WTC11 (cell line): ENCODE measurements around the gene BEND6. TPM values are rescaled to one million over a fixed set of nuclear protein-coding genes. Genes with fewer than 3 reads are reported as not detected.

Experiments used
- ATAC-seq: fragments of 200-7000 bp; cut with Tn5 transposase; 2 replicates; pipeline ENCODE4 v1.10.0; 2021; ENCODE audit warnings: mild to moderate bottlenecking, moderate library complexity
- CTCF ChIA-PET: fragments of 300-600 bp; sonication (Branson Sonifier 250); formaldehyde crosslinking; loops from one replicate; lab custom pipeline; 2021; ENCODE audit warnings: antibody characterized with exemption; lab: Charles Lee
- POLR2A ChIA-PET: fragments of 350-600 bp; sonication (Branson Sonifier 250); formaldehyde crosslinking; loops from one replicate; lab custom pipeline; 2021; ENCODE audit warnings: antibody characterized with exemption; lab: Charles Lee
- DNase-seq: peaks from one replicate; pipeline ENCODE4 v3.0.0; 2021; ENCODE audit warnings: low spot score
- H3K27ac Mint-ChIP-seq: 2 replicates; pipeline ENCODE4 v1.8.0; 2021; ENCODE audit warnings: mixed read lengths
- H3K27me3 Mint-ChIP-seq: 2 replicates; pipeline ENCODE4 v1.8.0; 2021; ENCODE audit warnings: low read depth, mild to moderate bottlenecking, moderate library complexity, mixed read lengths
- H3K36me3 Mint-ChIP-seq: 2 replicates; pipeline ENCODE4 v1.8.0; 2021; ENCODE audit warnings: mixed read lengths
- H3K4me1 Mint-ChIP-seq: 2 replicates; pipeline ENCODE4 v1.8.0; 2022; ENCODE audit warnings: mixed read lengths
- H3K4me3 Mint-ChIP-seq: 2 replicates; pipeline ENCODE4 v1.8.0; 2021; ENCODE audit warnings: mild to moderate bottlenecking, moderate library complexity, mixed read lengths
- H3K9me3 Mint-ChIP-seq: 2 replicates; pipeline ENCODE4 v1.8.0; 2021; ENCODE audit warnings: mixed read lengths
- AFF4 ChIP-seq: sonication (generic); formaldehyde crosslinking; IDR thresholded peaks from 2 replicates; pipeline ENCODE4 v1.8.1; 2023; ENCODE audit warnings: mild to moderate bottlenecking, missing genetic modification reagents, borderline replicate concordance
- ARID4B ChIP-seq: sonication (generic); formaldehyde crosslinking; IDR thresholded peaks from 2 replicates; pipeline ENCODE4 v1.8.0; 2023; ENCODE audit warnings: missing genetic modification reagents, mild to moderate bottlenecking, borderline replicate concordance
- ATF1 ChIP-seq: sonication (generic); formaldehyde crosslinking; IDR thresholded peaks from 2 replicates; pipeline ENCODE4 v1.8.1; 2023; ENCODE audit warnings: mild to moderate bottlenecking, moderate library complexity, missing genetic modification reagents
- CREM ChIP-seq: sonication (generic); formaldehyde crosslinking; IDR thresholded peaks from 2 replicates; pipeline ENCODE4 v1.8.1; 2022; ENCODE audit warnings: mild to moderate bottlenecking, missing genetic modification reagents, moderate library complexity
- ELF4 ChIP-seq: sonication (generic); formaldehyde crosslinking; IDR thresholded peaks from 2 replicates; pipeline ENCODE4 v1.8.1; 2022; ENCODE audit warnings: low read depth, mild to moderate bottlenecking, moderate library complexity, missing genetic modification reagents
- EMX1 ChIP-seq: fragments of 250-450 bp; sonication (Bioruptor Pico); IDR thresholded peaks from 2 replicates; pipeline ENCODE4 v1.8.0; 2021; ENCODE audit warnings: mild to moderate bottlenecking
- ESRRA ChIP-seq: sonication (generic); formaldehyde crosslinking; IDR thresholded peaks from 2 replicates; pipeline ENCODE4 v1.8.1; 2022; ENCODE audit warnings: mild to moderate bottlenecking, missing genetic modification reagents, borderline replicate concordance
- GABPB1 ChIP-seq: sonication (generic); formaldehyde crosslinking; IDR thresholded peaks from 2 replicates; pipeline ENCODE4 v1.8.1; 2023; ENCODE audit warnings: mild to moderate bottlenecking, missing genetic modification reagents
- HMGA2 ChIP-seq: fragments of 250-450 bp; sonication (Bioruptor Pico); IDR thresholded peaks from 2 replicates; pipeline ENCODE4 v1.4.0; 2021; ENCODE audit warnings: mild to moderate bottlenecking, moderate library complexity
- PREB ChIP-seq: sonication (generic); formaldehyde crosslinking; IDR thresholded peaks from 2 replicates; pipeline ENCODE4 v1.8.1; 2022; ENCODE audit warnings: mild to moderate bottlenecking, missing genetic modification reagents, moderate library complexity, borderline replicate concordance
- SOX15 ChIP-seq: fragments of 250-450 bp; sonication (Bioruptor Pico); IDR thresholded peaks from 2 replicates; pipeline ENCODE4 v1.9.0; 2021; ENCODE audit warnings: mild to moderate bottlenecking
- TEAD1 ChIP-seq: sonication (generic); formaldehyde crosslinking; IDR thresholded peaks from 2 replicates; pipeline ENCODE4 v1.8.0; 2022; ENCODE audit warnings: mild to moderate bottlenecking, missing genetic modification reagents
- TEAD4 ChIP-seq: sonication (generic); formaldehyde crosslinking; IDR thresholded peaks from 2 replicates; pipeline ENCODE4 v1.8.0; 2022; ENCODE audit warnings: mild to moderate bottlenecking, missing genetic modification reagents
- ZNF232 ChIP-seq: sonication (generic); formaldehyde crosslinking; IDR thresholded peaks from 2 replicates; pipeline ENCODE4 v1.8.0; 2022; ENCODE audit warnings: mild to moderate bottlenecking, missing genetic modification reagents
- ZNF416 ChIP-seq: fragments of 250-450 bp; sonication (Bioruptor Pico); IDR thresholded peaks from 2 replicates; pipeline ENCODE4 v1.9.0; 2021; ENCODE audit warnings: mild to moderate bottlenecking, inconsistent platforms
- ZNF425 ChIP-seq: fragments of 250-450 bp; sonication (Bioruptor Pico); conservative IDR thresholded peaks from 2 replicates; pipeline ENCODE4 v1.9.0; 2021; ENCODE audit warnings: mild to moderate bottlenecking
- ZNF512 ChIP-seq: sonication (generic); formaldehyde crosslinking; IDR thresholded peaks from 2 replicates; pipeline ENCODE4 v1.8.1; 2022; ENCODE audit warnings: missing genetic modification reagents, borderline replicate concordance
- ZSCAN18 ChIP-seq: fragments of 250-450 bp; sonication (Bioruptor Pico); IDR thresholded peaks from 2 replicates; pipeline ENCODE4 v2.1.2; 2022; ENCODE audit warnings: mild to moderate bottlenecking, moderate library complexity
- total RNA-seq: library from RNA; stranded (reverse); gene quantifications from 3 replicates; pipeline ENCODE4 v1.2.3, GENCODE V29; 2021

The BEND6 gene
- total RNA-seq, 1 experiment from 2014 or later: 1.5 TPM

GRCh38 chr6:56956491-56956890 lies 1.6 kb downstream of the BEND6 start:
- no peak for TF ChIP-seq ESRRA (CRISPR knock-in tag)
- Mint-ChIP-seq H3K4me1 (peaks cover 20% of the 10 kb centered on the region), H3K27me3 (peaks cover 27% of the 10 kb centered on the region), H3K27ac (no peak overlapping the region), H3K4me3 (peak overlapping the region; percentile 90), H3K36me3 (no peaks in the 10 kb centered on the region; the same call in 1 of the 2 replicates), H3K9me3 (no peaks in the 10 kb centered on the region)
- no peak for DNase-seq
- ChIA-PET CTCF (interaction anchor here (1.2 kb wide), 1 partner anchor 52 kb away, joined by 6 read pairs; no protein-coding TSS in a partner anchor), POLR2A (no interaction called here)
- ATAC-seq: no peak

GRCh38 chr6:56957856-56958255 lies 2.9 kb downstream of the BEND6 start:
- H3K27ac Mint-ChIP-seq: no peak overlapping the region
- H3K4me3 Mint-ChIP-seq: no peak overlapping the region
- H3K27me3 Mint-ChIP-seq: peaks cover 23% of the 10 kb centered on the region
- ATAC-seq (no peak), DNase-seq (no peak)
- no peaks in the 10 kb centered on the region; the same call in 1 of the 2 replicates for H3K36me3 Mint-ChIP-seq
- ChIA-PET CTCF (no interaction called here), POLR2A (no interaction called here)
- H3K4me1 Mint-ChIP-seq: peaks cover 19% of the 10 kb centered on the region
- no peaks in the 10 kb centered on the region for H3K9me3 Mint-ChIP-seq
- TF ChIP-seq ZNF232: no peak
- TF ChIP-seq ATF1 (CRISPR knock-in tag): no peak
- no peak for TF ChIP-seq GABPB1 (CRISPR knock-in tag)
- no peak for TF ChIP-seq ZNF416 (CRISPR knock-in tag)
- TF ChIP-seq ARID4B (CRISPR knock-in tag): no peak
- no peak for TF ChIP-seq ZNF512 (CRISPR knock-in tag)
- no peak for TF ChIP-seq CREM (CRISPR knock-in tag)
- no peak for TF ChIP-seq AFF4 (CRISPR knock-in tag)
- TF ChIP-seq ELF4 (CRISPR knock-in tag): no peak
- no peak for TF ChIP-seq PREB
- TF ChIP-seq, all 79 proteins: peak for 0

- Mint-ChIP-seq H3K36me3 (no peaks in the 10 kb centered on the region; the same call in 1 of the 2 replicates), H3K4me3 (no peak overlapping the region), H3K27me3 (peaks cover 16% of the 10 kb centered on the region), H3K27ac (no peak overlapping the region), H3K4me1 (peaks cover 17% of the 10 kb centered on the region), H3K9me3 (no peaks in the 10 kb centered on the region)
- no peak for ATAC-seq
- POLR2A ChIA-PET: no interaction called here
- CTCF ChIA-PET: no interaction called here
- no peak for DNase-seq
- TF ChIP-seq EMX1: no peak
- no peak for TF ChIP-seq SOX15 (CRISPR knock-in tag)
- TF ChIP-seq TEAD1: no peak
- TF ChIP-seq HMGA2: no peak
- TF ChIP-seq ZNF425 (CRISPR knock-in tag): no peak
- TF ChIP-seq ZSCAN18 (CRISPR knock-in tag): no peak
- no peak for TF ChIP-seq TEAD4 (CRISPR knock-in tag)
These were observed 3.6 kb downstream of the BEND6 start for GRCh38 chr6:56958481-56958880.
